ENCODE measurements around the gene NTRK1.

Gene NTRK1

GRCh38 chr1:156895455-156895812 is 34.8 kb downstream of the NTRK1 start:
- Histone ChIP-seq H3K27me3 (ENCODE audit: insufficient read depth, low read length) (no peaks in the 10 kb centered on the region; the same call in 1 of the 2 replicates), H2AFZ (ENCODE audit: low read length) (no peak overlapping the region), H3K4me3 (ENCODE audit: low read depth, low read length, poor library complexity, severe bottlenecking) (no peak overlapping the region), H3K4me2 (ENCODE audit: low read length) (no peak overlapping the region), H3F3A (ENCODE audit: insufficient read depth, low read length) (no peaks in the 10 kb centered on the region), H3K4me1 (ENCODE audit: insufficient read depth, low read length, severe bottlenecking) (no peaks in the 10 kb centered on the region), H4K20me1 (ENCODE audit: insufficient read depth, low read length) (no peaks in the 10 kb centered on the region), H3K79me2 (ENCODE audit: insufficient read depth, low read length) (no peaks in the 10 kb centered on the region), H3K27ac (ENCODE audit: low read depth, low read length, poor library complexity, severe bottlenecking) (no peak overlapping the region), H3K9me3 (ENCODE audit: low read length) (no peaks in the 10 kb centered on the region), H3K9me2 (ENCODE audit: low read depth, low read length) (no peaks in the 10 kb centered on the region), H3K36me3 (ENCODE audit: insufficient read depth, low read length) (no peaks in the 10 kb centered on the region), H3K9ac (ENCODE audit: low read length) (no peak overlapping the region)
- TF ChIP-seq CTCF (IDR thresholded peaks at IDR 0.05; ENCODE audit: low read length), result no peak
- no peak for TF ChIP-seq EZH2 (IDR thresholded peaks at IDR 0.05; ENCODE audit: borderline replicate concordance, low read length)

GRCh38 chr1:156895927-156896326 is 35.3 kb downstream of the NTRK1 start:
- no peaks in the 10 kb centered on the region for H4K20me1 ChIP-seq (ENCODE audit: insufficient read depth, low read length)
- H2AFZ ChIP-seq (ENCODE audit: low read length), result no peak overlapping the region
- no peaks in the 10 kb centered on the region for H3F3A ChIP-seq (ENCODE audit: insufficient read depth, low read length)
- H3K4me3 ChIP-seq (ENCODE audit: low read depth, low read length, poor library complexity, severe bottlenecking), result no peak overlapping the region
- no peaks in the 10 kb centered on the region for H3K36me3 ChIP-seq (ENCODE audit: insufficient read depth, low read length)
- H3K9ac ChIP-seq (ENCODE audit: low read length), result no peak overlapping the region
- no peaks in the 10 kb centered on the region for H3K9me3 ChIP-seq (ENCODE audit: low read length)
- H3K27ac ChIP-seq (ENCODE audit: low read depth, low read length, poor library complexity, severe bottlenecking), result no peak overlapping the region
- H3K27me3 ChIP-seq (ENCODE audit: insufficient read depth, low read length), result no peaks in the 10 kb centered on the region; the same call in 1 of the 2 replicates
- H3K9me2 ChIP-seq (ENCODE audit: low read depth, low read length), result no peaks in the 10 kb centered on the region
- H3K4me2 ChIP-seq (ENCODE audit: low read length), result no peak overlapping the region
- TF ChIP-seq EZH2 (IDR thresholded peaks at IDR 0.05; ENCODE audit: borderline replicate concordance, low read length), result no peak
- TF ChIP-seq CTCF (IDR thresholded peaks at IDR 0.05; ENCODE audit: low read length), result no peak
- no peaks in the 10 kb centered on the region for H3K4me1 ChIP-seq (ENCODE audit: insufficient read depth, low read length, severe bottlenecking)
- H3K79me2 ChIP-seq (ENCODE audit: insufficient read depth, low read length), result no peaks in the 10 kb centered on the region

- Histone ChIP-seq H3K9me2 (ENCODE audit: low read depth, low read length) (no peaks in the 10 kb centered on the region), H3K79me2 (ENCODE audit: insufficient read depth, low read length) (no peaks in the 10 kb centered on the region), H3K27me3 (ENCODE audit: insufficient read depth, low read length) (no peaks in the 10 kb centered on the region; the same call in 1 of the 2 replicates), H3K4me1 (ENCODE audit: insufficient read depth, low read length, severe bottlenecking) (no peaks in the 10 kb centered on the region), H3K9me3 (ENCODE audit: low read length) (no peaks in the 10 kb centered on the region), H3K27ac (ENCODE audit: low read depth, low read length, poor library complexity, severe bottlenecking) (no peak overlapping the region), H3K9ac (ENCODE audit: low read length) (no peak overlapping the region), H3K4me3 (ENCODE audit: low read depth, low read length, poor library complexity, severe bottlenecking) (no peak overlapping the region), H3F3A (ENCODE audit: insufficient read depth, low read length) (no peaks in the 10 kb centered on the region), H2AFZ (ENCODE audit: low read length) (no peak overlapping the region), H3K4me2 (ENCODE audit: low read length) (no peak overlapping the region), H3K36me3 (ENCODE audit: insufficient read depth, low read length) (no peaks in the 10 kb centered on the region), H4K20me1 (ENCODE audit: insufficient read depth, low read length) (no peaks in the 10 kb centered on the region)
- TF ChIP-seq EZH2 (IDR thresholded peaks at IDR 0.05; ENCODE audit: borderline replicate concordance, low read length) (no peak), CTCF (IDR thresholded peaks at IDR 0.05; ENCODE audit: low read length) (no peak)
Measured at GRCh38 chr1:156896490-156897033, 35.9 kb downstream of the NTRK1 start.
